ENCODE results near the gene ADIPOQ.
"Not testable (repeated sequence)": the region's sequence is repeated elsewhere in the genome, so short reads cannot be mapped to it uniquely, and the experiment has no call there.

ADIPOQ gene

GRCh38 chr3:186842426-186843038, at the start of gene ADIPOQ:
TSS of gene ADIPOQ (plus strand) at chr3:186842710. CDS start at chr3:186853059, 10,349 bp downstream.
- no peak for DNase-seq (ENCODE audit: low spot score)

- no peak for DNase-seq (ENCODE audit: low spot score)
Measured at GRCh38 chr3:186798239-186798874, 44.2 kb upstream of the ADIPOQ start.

- DNase-seq (ENCODE audit: low spot score), result no peak
Measured at GRCh38 chr3:186800285-186800684, 42.2 kb upstream of the ADIPOQ start.

- DNase-seq (ENCODE audit: low spot score), result no peak
Measured at GRCh38 chr3:186802701-186803100, 39.8 kb upstream of the ADIPOQ start.

GRCh38 chr3:186803447-186803846, 39.1 kb upstream of the ADIPOQ start:
- not testable (repeated sequence) for DNase-seq (ENCODE audit: low spot score)

- DNase-seq (ENCODE audit: low spot score), result peak; percentile 83
Measured at GRCh38 chr3:186806089-186807055, 36.1 kb upstream of the ADIPOQ start, which contains the start of gene RFC4. TSS of gene RFC4 (minus strand) at chr3:186806482. CDS start at chr3:186804713, 1,769 bp downstream.

GRCh38 chr3:186807231-186807630, 35.3 kb upstream of the ADIPOQ start:
- DNase-seq (ENCODE audit: low spot score), result no peak

- no peak for DNase-seq (ENCODE audit: low spot score)
Measured at GRCh38 chr3:186810336-186810996, 32.0 kb upstream of the ADIPOQ start.

GRCh38 chr3:186811313-186811712, 31.2 kb upstream of the ADIPOQ start:
- not testable (repeated sequence) for DNase-seq (ENCODE audit: low spot score)

GRCh38 chr3:186814100-186814499, 28.4 kb upstream of the ADIPOQ start:
- DNase-seq (ENCODE audit: low spot score), result no peak

- no peak for DNase-seq (ENCODE audit: low spot score)
Measured at GRCh38 chr3:186815435-186815834, 27.1 kb upstream of the ADIPOQ start.

GRCh38 chr3:186818516-186818915, 24.0 kb upstream of the ADIPOQ start:
- no peak for DNase-seq (ENCODE audit: low spot score)

GRCh38 chr3:186818956-186819355, 23.6 kb upstream of the ADIPOQ start:
- no peak for DNase-seq (ENCODE audit: low spot score)

GRCh38 chr3:186821429-186822387, 20.8 kb upstream of the ADIPOQ start:
- DNase-seq (ENCODE audit: low spot score), result no peak

- DNase-seq (ENCODE audit: low spot score), result not testable (repeated sequence)
Measured at GRCh38 chr3:186822388-186822759, 20.1 kb upstream of the ADIPOQ start.

GRCh38 chr3:186823386-186823785, 19.1 kb upstream of the ADIPOQ start:
- DNase-seq (ENCODE audit: low spot score), result no peak

- no peak for DNase-seq (ENCODE audit: low spot score)
Measured at GRCh38 chr3:186824430-186825139, 17.9 kb upstream of the ADIPOQ start.

GRCh38 chr3:186825294-186825821, 17.2 kb upstream of the ADIPOQ start:
- no peak for DNase-seq (ENCODE audit: low spot score)

- DNase-seq (ENCODE audit: low spot score), result no peak
Measured at GRCh38 chr3:186825872-186826409, 16.6 kb upstream of the ADIPOQ start.

All from putamen (tissue), 1 donor.